NCI-H460 (cell line): ENCODE data around the gene GOLGA6B. TPM values are rescaled to one million over a fixed set of nuclear protein-coding genes. Genes with fewer than 3 reads are reported as not detected.
"Not testable (repeated sequence)": the region's sequence is repeated elsewhere in the genome, so short reads cannot be mapped to it uniquely, and the experiment has no call there.

Experiments used
- DNase-seq: peaks from one replicate; pipeline ENCODE4 v3.0.0-alpha.2; 2016; ENCODE audit warnings: low read depth; ENCODE audit errors: extremely low read depth
- polyA plus RNA-seq: library from polyadenylated mRNA; depleted of rRNA; stranded (reverse); fragments of >200 nt; gene quantifications from 2 replicates; pipeline ENCODE4 v1.2.3, GENCODE V29; 2014; cell fraction: nucleus; rRNA removed
- total RNA-seq: library from RNA; depleted of rRNA; stranded (reverse); fragments of >200 nt; shearing (Covaris generic); gene quantifications from 2 replicates; pipeline ENCODE4 v1.2.3, GENCODE V29; 2014; rRNA removed

GOLGA6B gene, protein sequence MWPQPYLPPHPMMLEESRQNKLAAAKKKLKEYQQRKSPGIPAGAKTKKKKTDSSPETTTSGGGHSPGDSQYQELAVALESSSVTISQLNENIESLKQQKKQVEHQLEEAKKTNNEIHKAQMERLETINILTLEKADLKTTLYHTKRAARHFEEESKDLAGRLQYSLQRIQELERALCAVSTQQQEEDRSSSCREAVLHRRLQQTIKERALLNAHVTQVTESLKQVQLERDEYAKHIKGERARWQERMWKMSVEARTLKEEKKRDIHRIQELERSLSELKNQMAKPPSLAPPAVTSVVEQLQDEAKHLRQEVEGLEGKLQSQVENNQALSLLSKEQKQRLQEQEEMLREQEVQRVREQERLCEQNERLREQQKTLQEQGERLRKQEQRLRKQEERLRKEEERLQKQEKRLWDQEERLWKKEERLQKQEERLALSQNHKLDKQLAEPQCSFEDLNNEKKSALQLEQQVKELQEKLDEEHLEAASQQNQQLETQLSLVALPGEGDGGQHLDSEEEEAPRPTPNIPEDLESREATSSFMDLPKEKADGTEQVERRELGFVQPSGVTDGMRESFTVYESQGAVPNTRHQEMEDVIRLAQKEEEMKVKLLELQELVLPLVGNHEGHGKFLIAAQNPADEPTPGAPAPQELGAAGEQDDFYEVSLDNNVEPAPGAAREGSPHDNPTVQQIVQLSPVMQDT
- not detected in 2 replicates for total RNA-seq
- not detected in 2 replicates for polyA plus RNA-seq

GRCh38 chr15:72654397-72654796 lies at the start of gene GOLGA6B:
TSS of gene GOLGA6B (plus strand) at chr15:72654697. CDS start at chr15:72654738, 41 bp downstream.
- not testable (repeated sequence) for DNase-seq

- no peak for DNase-seq
Observed at GRCh38 chr15:72604794-72605193, 49.7 kb upstream of the GOLGA6B start.

- not testable (repeated sequence) for DNase-seq
Observed at GRCh38 chr15:72608084-72608483, 46.4 kb upstream of the GOLGA6B start.

- no peak for DNase-seq
Observed at GRCh38 chr15:72609862-72610261, 44.6 kb upstream of the GOLGA6B start.

DNA sequence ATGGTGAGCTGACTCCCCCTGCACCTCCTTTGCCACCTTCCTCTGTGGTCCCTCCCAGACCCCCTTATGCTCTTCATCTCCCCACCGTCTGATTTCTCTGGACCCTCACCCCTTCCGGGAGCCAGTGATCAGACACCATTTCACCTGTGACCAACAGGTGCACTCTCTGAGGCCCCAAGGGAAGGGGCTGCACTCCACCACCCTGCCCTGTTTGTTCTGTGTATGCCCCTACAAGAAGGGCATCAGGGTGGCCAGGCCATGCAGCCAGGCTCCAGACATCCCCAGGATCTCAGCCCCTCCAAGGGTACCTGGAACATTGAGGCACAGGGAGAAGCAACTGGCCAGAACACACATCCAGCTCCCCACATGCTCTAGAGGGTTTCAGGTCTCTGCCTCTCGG lies 42.2 kb upstream of the GOLGA6B start:
- DNase-seq, result not testable (repeated sequence)

DNA sequence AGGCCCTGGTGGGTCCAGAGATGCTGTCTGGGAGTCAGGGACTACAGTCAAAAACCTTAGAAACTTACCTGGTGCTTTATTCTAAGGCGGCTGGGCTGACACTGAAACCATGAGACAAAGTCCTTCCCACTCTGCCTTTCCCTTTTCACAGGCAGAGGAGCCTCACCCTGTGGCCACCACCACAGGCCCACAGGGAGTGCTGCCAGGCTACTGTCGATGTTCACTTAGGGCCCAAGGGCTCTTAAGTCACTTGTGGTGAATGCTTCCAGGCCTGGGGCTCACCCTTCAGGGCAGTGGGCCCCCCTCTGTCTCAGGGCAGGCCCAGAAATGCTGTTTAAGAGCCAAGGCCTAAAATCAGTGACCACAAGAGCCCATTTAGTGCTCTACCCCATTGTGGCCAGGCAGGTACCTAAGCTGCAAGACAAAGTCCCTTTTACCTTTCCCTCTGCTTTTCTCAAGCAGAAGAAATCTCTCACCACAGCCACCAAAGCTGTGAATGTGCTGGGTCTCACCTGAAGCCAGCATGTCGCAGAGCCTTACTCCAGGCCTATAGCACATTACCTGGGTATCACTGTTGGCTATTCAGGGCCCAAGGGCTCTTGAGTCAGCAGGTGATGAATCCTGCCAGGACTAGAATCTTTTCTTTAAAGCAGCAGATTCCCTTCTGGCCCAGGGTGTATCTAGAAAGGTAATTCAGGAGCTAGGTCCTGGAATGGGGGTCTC lies 39.5 kb upstream of the GOLGA6B start:
- no peak for DNase-seq

- not testable (repeated sequence) for DNase-seq
Observed at GRCh38 chr15:72615533-72616233, 38.8 kb upstream of the GOLGA6B start.

DNA sequence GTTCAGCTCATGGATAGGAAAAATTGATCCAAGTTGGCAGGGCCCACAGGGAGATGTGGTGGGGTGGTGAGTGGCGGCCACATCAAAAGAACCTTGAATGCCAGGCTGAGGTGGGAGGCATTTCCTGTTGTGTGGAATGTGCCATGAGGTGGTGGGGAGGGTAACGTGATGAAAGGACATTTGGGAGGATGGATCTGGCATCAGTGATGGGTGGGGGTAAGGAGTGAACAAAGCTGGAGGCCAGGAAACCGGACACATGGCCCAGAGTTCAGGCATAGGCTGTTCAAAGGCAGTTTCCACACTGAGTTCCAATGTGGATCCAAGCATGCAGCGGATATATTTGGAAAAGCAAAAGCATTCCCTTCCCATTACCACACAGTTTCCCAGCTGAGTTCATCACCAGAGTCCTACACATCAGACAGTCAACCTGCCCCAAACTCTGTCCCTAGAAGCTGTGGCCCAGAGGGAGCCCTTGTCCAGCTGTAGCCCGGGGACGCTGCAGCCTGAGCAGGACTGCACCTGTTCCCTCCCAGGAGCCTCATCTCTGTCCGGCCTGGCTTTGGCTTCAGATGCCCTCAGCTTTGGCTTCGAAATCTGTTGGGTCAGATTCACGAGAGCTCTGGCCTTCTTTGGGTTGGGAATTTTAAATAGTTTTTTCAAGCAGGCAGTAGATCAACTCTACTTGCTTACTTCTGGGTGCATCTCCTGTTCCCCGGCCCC lies 37.8 kb upstream of the GOLGA6B start:
- no peak for DNase-seq

- DNase-seq, result not testable (repeated sequence)
Observed at GRCh38 chr15:72623854-72624253, 30.6 kb upstream of the GOLGA6B start.

DNA sequence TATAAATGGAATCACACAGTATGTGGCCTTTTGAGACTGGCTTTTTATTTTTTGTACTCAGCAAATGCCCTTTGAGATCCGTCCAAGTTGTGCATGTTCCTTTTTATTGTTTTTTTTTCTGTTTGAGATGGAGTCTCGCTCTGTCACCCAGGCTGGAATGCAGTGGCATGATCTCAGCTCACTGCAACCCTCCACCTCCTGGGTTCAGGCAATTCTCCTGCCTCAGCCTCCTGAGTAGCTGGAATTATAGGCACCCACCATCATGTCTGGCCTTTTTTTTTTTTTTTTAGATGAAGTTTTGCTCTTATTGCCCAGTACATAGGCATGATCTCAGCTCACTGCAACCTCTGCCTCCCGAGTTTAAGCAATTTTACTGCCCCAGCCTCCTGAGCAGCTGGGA lies 28.3 kb upstream of the GOLGA6B start:
- not testable (repeated sequence) for DNase-seq

GRCh38 chr15:72628249-72629067 lies 26.0 kb upstream of the GOLGA6B start:
- not testable (repeated sequence) for DNase-seq

DNA sequence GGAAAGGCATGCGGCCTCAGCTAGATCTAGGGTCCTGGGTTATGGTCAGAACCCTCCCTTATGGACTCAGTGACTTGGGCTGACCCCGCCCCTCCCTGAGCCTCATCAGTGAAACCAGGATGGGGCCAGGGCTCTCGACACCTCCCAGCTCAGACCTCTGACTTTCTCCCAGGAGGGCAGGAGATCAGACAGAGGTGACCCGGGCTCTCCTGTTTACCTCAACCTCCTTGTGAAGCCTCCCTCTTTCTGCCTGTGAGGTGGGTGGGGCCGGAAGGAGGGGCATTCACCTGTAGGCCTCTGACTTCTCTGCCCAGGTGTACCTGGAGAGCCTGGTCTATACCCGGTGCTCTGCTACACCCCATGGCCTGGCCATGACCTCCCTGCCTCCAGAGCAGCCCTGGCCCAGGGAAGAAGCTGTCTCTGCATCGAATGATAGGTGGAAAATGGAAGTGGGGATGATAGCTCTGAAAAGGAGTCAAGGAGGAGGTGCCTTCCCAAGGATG lies 25.4 kb upstream of the GOLGA6B start:
- not testable (repeated sequence) for DNase-seq

DNA sequence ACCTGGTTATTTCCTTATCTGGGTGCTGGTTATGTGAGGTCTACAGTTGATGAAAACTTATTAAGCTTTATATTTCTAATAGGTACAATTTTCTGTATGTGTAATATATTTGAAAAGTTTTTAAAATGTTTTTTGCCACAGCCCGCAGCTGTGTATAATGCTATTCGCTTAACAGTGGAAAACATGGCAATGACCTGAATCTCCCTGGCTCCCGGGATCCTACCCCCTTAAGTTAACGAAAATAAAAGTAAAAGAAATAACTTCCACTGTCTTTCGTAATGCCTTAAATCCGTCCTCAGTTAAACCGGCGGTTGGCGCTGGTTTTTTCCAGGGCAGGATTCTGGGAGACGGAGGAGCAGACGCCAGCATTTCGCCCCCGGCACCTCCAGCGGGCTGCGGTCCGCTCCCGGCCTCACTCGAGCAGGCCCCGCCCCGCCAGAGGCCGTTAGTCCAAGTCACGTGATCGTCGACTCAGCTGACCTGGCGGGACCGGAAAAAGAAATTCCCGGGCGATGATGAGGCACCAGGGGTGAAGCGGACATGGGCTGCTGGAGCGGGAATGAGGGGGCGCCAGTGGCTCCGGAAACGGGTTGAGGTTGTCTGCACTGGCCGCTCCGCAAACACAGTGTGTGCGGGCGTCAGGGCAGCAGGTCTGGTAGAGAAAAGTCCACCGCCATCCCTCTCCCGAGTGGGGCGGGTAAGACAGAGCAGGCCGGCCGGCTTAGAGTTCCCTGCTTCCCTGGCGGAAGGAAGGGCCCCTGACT lies 17.8 kb upstream of the GOLGA6B start:
- DNase-seq, result peak; percentile 58

DNA sequence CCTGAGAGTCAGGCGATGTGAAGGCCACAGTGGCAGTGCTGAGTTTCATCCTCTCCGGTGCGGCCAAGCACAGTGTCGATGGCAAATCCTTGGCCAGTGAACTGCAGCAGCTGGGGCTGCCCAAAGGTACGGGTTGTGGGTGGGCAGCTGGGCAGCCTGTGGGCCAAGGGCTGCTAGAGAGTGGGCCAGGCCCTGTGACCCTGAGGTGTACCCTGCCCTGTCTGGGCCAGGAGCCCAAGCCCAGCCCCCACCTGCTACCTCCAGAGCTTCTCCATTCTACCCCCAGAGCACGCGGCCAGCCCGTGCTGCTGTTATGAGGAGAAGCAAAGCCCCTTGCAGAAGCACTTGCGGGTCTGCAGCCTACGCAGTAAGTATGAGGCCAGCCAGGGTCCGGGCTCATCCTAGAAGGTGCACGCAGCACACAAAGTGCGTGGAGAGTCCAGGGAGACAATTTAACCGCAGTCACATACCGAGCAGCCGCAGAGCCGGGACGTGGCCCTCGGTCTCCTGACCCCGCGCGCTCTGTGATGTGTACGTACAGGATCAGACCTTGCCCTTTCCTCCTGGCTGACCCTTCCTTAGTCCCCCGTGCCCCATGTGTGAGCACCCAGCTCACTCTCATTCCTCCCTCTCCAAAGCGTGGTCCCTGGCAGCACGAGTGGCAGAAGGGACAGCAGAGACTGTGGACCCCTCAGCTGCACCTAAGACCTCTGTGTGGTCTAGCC lies 14.6 kb upstream of the GOLGA6B start:
- not testable (repeated sequence) for DNase-seq

DNA sequence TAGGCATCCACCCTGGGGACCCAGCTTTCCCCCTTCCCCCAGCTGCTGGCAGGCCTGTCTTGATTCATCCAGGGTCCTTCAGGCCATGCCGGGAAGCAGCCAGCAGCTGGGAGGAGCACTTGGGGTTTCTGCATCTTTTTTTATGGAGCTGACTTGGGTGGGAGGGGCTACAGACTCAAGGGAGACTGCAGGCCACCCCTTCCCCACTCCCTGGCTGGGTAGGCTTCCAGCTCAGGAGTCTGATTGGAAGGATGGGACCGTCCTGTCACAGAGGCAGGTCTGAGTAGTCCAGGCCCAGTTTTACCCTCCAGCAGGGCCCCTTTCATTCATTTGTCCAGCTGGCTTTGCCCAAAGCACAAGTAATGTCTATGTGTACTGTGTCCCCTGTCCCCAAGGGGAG lies 12.2 kb upstream of the GOLGA6B start:
- not testable (repeated sequence) for DNase-seq

- DNase-seq, result not testable (repeated sequence)
Observed at GRCh38 chr15:72648631-72649253, 5.8 kb upstream of the GOLGA6B start.

DNA sequence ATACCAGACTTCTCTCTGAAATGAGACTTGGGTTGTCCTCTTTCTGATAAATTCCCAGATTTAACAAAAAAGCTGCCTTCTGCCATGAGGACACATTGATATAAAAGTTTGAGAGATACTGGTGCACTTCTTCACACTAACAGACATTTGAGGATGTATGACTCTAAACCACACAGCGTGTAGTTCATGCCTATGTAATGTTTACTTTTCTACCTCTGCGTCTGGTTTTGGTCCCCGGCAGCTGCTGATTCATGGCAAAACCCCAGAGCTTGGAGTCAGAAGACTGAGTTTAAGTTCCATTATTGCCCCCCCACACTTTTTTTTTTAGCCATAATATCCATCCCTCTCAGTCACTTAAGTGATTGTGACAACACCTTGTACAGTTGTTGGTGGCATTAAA lies 1.5 kb downstream of the GOLGA6B start:
- not testable (repeated sequence) for DNase-seq
